ENCODE results near the gene SCAP.

Gene SCAP

GRCh38 chr3:47399016-47399415 lies 76.7 kb downstream of the SCAP start:
- no peaks in the 10 kb centered on the region for H3K27me3 ChIP-seq (ENCODE audit: control insufficient read depth in 1 of 2, insufficient read depth in 2 of 2, low read length in 2 of 2)
- H3K36me3 ChIP-seq (ENCODE audit: control insufficient read depth in 2 of 2, insufficient read depth in 2 of 2, low read length in 2 of 2), result peaks cover 0 to 9% of the 10 kb centered on the region in 2 donors
- H3K27ac ChIP-seq (ENCODE audit: low read length), result no peak overlapping the region
- no peak overlapping the region for H3K9ac ChIP-seq (ENCODE audit: low read length in 2 of 2)
- no peak overlapping the region for H3K4me3 ChIP-seq (ENCODE audit: low read length in 2 of 2)
- peaks cover 20% of the 10 kb centered on the region for H3K4me1 ChIP-seq (ENCODE audit: control insufficient read depth, insufficient read depth, low read length)
- no peaks in the 10 kb centered on the region for H3K9me3 ChIP-seq (ENCODE audit: control insufficient read depth in 2 of 2, low read length in 2 of 2)

- no peaks in the 10 kb centered on the region for H3K9me3 ChIP-seq (ENCODE audit: control insufficient read depth in 2 of 2, low read length in 2 of 2)
- H3K27ac ChIP-seq (ENCODE audit: low read length), result peak overlapping the region; percentile 31
- peak overlapping the region in 1 of 2 donors; percentile 21 for H3K9ac ChIP-seq (ENCODE audit: low read length in 2 of 2)
- H3K4me1 ChIP-seq (ENCODE audit: control insufficient read depth, insufficient read depth, low read length), result peaks cover 24% of the 10 kb centered on the region
- H3K4me3 ChIP-seq (ENCODE audit: low read length in 2 of 2), result no peak overlapping the region
- H3K36me3 ChIP-seq (ENCODE audit: control insufficient read depth in 2 of 2, insufficient read depth in 2 of 2, low read length in 2 of 2), result peaks cover 0 to 9% of the 10 kb centered on the region in 2 donors
- H3K27me3 ChIP-seq (ENCODE audit: control insufficient read depth in 1 of 2, insufficient read depth in 2 of 2, low read length in 2 of 2), result no peaks in the 10 kb centered on the region
These were observed 77.5 kb downstream of the SCAP start for GRCh38 chr3:47398228-47398627.

- H3K4me1 ChIP-seq (ENCODE audit: control insufficient read depth, insufficient read depth, low read length), result peaks cover 24% of the 10 kb centered on the region
- H3K9ac ChIP-seq (ENCODE audit: low read length in 2 of 2), result no peak overlapping the region
- H3K27me3 ChIP-seq (ENCODE audit: control insufficient read depth in 1 of 2, insufficient read depth in 2 of 2, low read length in 2 of 2), result no peaks in the 10 kb centered on the region
- no peak overlapping the region for H3K4me3 ChIP-seq (ENCODE audit: low read length in 2 of 2)
- no peak overlapping the region for H3K27ac ChIP-seq (ENCODE audit: low read length)
- peaks cover 0 to 8% of the 10 kb centered on the region in 2 donors for H3K36me3 ChIP-seq (ENCODE audit: control insufficient read depth in 2 of 2, insufficient read depth in 2 of 2, low read length in 2 of 2)
- no peaks in the 10 kb centered on the region for H3K9me3 ChIP-seq (ENCODE audit: control insufficient read depth in 2 of 2, low read length in 2 of 2)
These were observed 80.9 kb downstream of the SCAP start for GRCh38 chr3:47394881-47395280.

DNA sequence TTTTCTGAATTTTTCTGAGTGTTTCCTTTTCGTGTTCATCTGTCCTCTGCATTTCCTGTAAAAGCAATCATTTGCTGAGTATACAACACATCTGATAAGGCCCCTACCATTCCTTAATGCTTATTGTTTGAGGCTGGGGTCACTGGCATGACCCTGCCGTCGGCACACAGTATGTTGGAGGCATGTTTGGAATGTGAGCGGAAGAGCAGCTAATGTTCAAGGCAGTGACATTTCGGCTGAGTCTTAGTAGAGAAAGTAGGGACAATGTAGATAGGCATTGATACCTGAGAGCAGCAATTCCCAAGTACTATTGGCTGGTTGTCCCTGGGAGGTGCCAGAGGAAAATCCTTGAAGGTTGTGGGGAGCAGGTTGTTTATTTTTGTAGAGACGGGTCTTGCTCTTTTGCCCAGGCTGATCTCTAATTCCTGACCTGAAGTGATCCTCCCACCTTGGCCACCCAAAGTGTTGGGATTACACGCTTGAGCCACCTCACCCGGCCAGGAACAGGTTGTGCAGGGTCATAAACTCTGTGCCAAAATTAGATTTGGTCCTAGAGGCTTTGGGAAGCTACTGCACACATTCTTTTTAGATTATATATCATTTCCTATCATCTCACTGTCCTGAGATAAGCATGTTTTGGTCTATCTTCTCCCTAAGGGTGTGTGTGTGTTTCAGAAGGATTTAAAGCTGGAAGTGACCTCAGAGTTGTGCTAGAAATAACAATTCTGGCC lies 81.4 kb downstream of the SCAP start:
- H3K27ac ChIP-seq (ENCODE audit: low read length), result no peak overlapping the region
- no peak overlapping the region for H3K4me3 ChIP-seq (ENCODE audit: low read length in 2 of 2)
- H3K4me1 ChIP-seq (ENCODE audit: control insufficient read depth, insufficient read depth, low read length), result peaks cover 24% of the 10 kb centered on the region
- peaks cover 0 to 5% of the 10 kb centered on the region in 2 donors for H3K36me3 ChIP-seq (ENCODE audit: control insufficient read depth in 2 of 2, insufficient read depth in 2 of 2, low read length in 2 of 2)
- H3K27me3 ChIP-seq (ENCODE audit: control insufficient read depth in 1 of 2, insufficient read depth in 2 of 2, low read length in 2 of 2), result no peaks in the 10 kb centered on the region
- no peak overlapping the region for H3K9ac ChIP-seq (ENCODE audit: low read length in 2 of 2)
- H3K9me3 ChIP-seq (ENCODE audit: control insufficient read depth in 2 of 2, low read length in 2 of 2), result no peaks in the 10 kb centered on the region

DNA sequence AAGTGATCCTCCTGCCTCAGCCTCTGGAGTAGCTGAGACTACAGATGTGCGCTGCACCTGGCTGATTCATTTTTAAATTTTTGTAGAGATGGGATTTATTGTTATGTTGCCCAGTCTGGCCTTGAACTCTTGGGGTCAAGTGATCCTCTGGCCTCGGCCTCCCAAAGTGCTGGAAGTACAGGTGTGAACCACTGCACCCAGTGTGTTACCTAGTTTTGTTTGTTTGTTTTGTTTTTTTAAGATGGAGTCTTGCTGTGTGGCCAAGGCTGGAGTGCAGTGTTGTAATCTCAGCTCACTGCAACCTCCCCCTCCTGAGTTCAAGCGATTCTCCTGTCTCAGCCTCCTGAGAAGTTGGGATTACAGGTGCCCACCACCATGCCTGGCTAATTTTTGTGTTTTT lies 82.8 kb downstream of the SCAP start:
- peaks cover 15% of the 10 kb centered on the region for H3K4me1 ChIP-seq (ENCODE audit: control insufficient read depth, insufficient read depth, low read length)
- no peaks in the 10 kb centered on the region for H3K27me3 ChIP-seq (ENCODE audit: control insufficient read depth in 1 of 2, insufficient read depth in 2 of 2, low read length in 2 of 2)

GRCh38 chr3:47385796-47386195 lies 89.9 kb downstream of the SCAP start:
- Histone ChIP-seq H3K9me3 (ENCODE audit: control insufficient read depth in 2 of 2, low read length in 2 of 2) (no peaks in the 10 kb centered on the region), H3K4me3 (ENCODE audit: low read length in 2 of 2) (no peak overlapping the region), H3K4me1 (ENCODE audit: control insufficient read depth, insufficient read depth, low read length) (peaks cover 18% of the 10 kb centered on the region), H3K27me3 (ENCODE audit: control insufficient read depth in 1 of 2, insufficient read depth in 2 of 2, low read length in 2 of 2) (no peaks in the 10 kb centered on the region), H3K36me3 (ENCODE audit: control insufficient read depth in 2 of 2, insufficient read depth in 2 of 2, low read length in 2 of 2) (peaks cover 3 to 4% of the 10 kb centered on the region in 2 donors), H3K9ac (ENCODE audit: low read length in 2 of 2) (no peak overlapping the region), H3K27ac (ENCODE audit: low read length) (no peak overlapping the region)

More for the DNA sequence above, 82.8 kb downstream of the SCAP start:
- Histone ChIP-seq H3K9ac (ENCODE audit: low read length in 2 of 2) (no peak overlapping the region), H3K27ac (ENCODE audit: low read length) (no peak overlapping the region), H3K4me3 (ENCODE audit: low read length in 2 of 2) (no peak overlapping the region), H3K9me3 (ENCODE audit: control insufficient read depth in 2 of 2, low read length in 2 of 2) (no peaks in the 10 kb centered on the region), H3K36me3 (ENCODE audit: control insufficient read depth in 2 of 2, insufficient read depth in 2 of 2, low read length in 2 of 2) (peaks cover 4 to 5% of the 10 kb centered on the region in 2 donors)

DNA sequence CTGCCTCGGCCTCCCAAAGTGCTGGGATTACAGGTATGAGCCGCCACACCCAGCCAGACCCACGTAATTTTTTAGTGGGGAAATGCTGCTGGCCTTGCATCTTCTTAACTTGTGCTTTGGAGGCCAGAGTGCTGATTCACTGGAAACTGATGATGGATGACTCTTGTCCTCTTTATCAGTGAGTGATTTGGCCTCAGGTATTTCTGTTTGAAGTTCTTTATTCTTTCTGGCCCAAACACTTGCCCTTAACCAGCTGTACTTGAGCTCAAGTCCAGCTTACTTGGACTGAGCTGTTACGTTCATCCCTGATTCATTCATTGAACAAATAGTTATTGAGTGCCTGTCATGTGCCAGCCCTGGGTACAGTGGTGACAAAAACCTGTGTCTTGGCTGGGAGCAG lies 90.7 kb downstream of the SCAP start:
- Histone ChIP-seq H3K4me1 (ENCODE audit: control insufficient read depth, insufficient read depth, low read length) (peaks cover 22% of the 10 kb centered on the region), H3K27ac (ENCODE audit: low read length) (no peak overlapping the region)

GRCh38 chr3:47384425-47384824 lies 91.3 kb downstream of the SCAP start:
- Histone ChIP-seq H3K27ac (ENCODE audit: low read length) (no peak overlapping the region), H3K36me3 (ENCODE audit: control insufficient read depth in 2 of 2, insufficient read depth in 2 of 2, low read length in 2 of 2) (peaks cover 3 to 4% of the 10 kb centered on the region in 2 donors), H3K4me1 (ENCODE audit: control insufficient read depth, insufficient read depth, low read length) (peaks cover 28% of the 10 kb centered on the region), H3K4me3 (ENCODE audit: low read length in 2 of 2) (no peak overlapping the region), H3K27me3 (ENCODE audit: control insufficient read depth in 1 of 2, insufficient read depth in 2 of 2, low read length in 2 of 2) (no peaks in the 10 kb centered on the region), H3K9me3 (ENCODE audit: control insufficient read depth in 2 of 2, low read length in 2 of 2) (no peaks in the 10 kb centered on the region), H3K9ac (ENCODE audit: low read length in 2 of 2) (no peak overlapping the region)

More for the DNA sequence above, 90.7 kb downstream of the SCAP start:
- no peak overlapping the region for H3K4me3 ChIP-seq (ENCODE audit: low read length in 2 of 2)
- H3K27me3 ChIP-seq (ENCODE audit: control insufficient read depth in 1 of 2, insufficient read depth in 2 of 2, low read length in 2 of 2), result no peaks in the 10 kb centered on the region
- H3K36me3 ChIP-seq (ENCODE audit: control insufficient read depth in 2 of 2, insufficient read depth in 2 of 2, low read length in 2 of 2), result peaks cover 3 to 4% of the 10 kb centered on the region in 2 donors
- no peaks in the 10 kb centered on the region for H3K9me3 ChIP-seq (ENCODE audit: control insufficient read depth in 2 of 2, low read length in 2 of 2)
- no peak overlapping the region for H3K9ac ChIP-seq (ENCODE audit: low read length in 2 of 2)

GRCh38 chr3:47381317-47382157 lies 94.2 kb downstream of the SCAP start:
- Histone ChIP-seq H3K27ac (ENCODE audit: low read length) (peak overlapping the region; percentile 92), H3K27me3 (ENCODE audit: control insufficient read depth in 1 of 2, insufficient read depth in 2 of 2, low read length in 2 of 2) (no peaks in the 10 kb centered on the region), H3K9ac (ENCODE audit: low read length in 2 of 2) (peak overlapping the region; percentile 94 to 99), H3K4me1 (ENCODE audit: control insufficient read depth, insufficient read depth, low read length) (peaks cover 30% of the 10 kb centered on the region), H3K4me3 (ENCODE audit: low read length in 2 of 2) (peak overlapping the region; percentile 76 to 95), H3K36me3 (ENCODE audit: control insufficient read depth in 2 of 2, insufficient read depth in 2 of 2, low read length in 2 of 2) (peaks cover 0 to 3% of the 10 kb centered on the region in 2 donors), H3K9me3 (ENCODE audit: control insufficient read depth in 2 of 2, low read length in 2 of 2) (no peaks in the 10 kb centered on the region)

GRCh38 chr3:47380601-47381316 lies 95.0 kb downstream of the SCAP start, which contains the start of gene PTPN23:
Gene PTPN23, plus strand, starts transcription at chr3:47381021. Its CDS starts 76 bp downstream, at chr3:47381097.
- Histone ChIP-seq H3K9me3 (ENCODE audit: control insufficient read depth in 2 of 2, low read length in 2 of 2) (no peaks in the 10 kb centered on the region), H3K4me1 (ENCODE audit: control insufficient read depth, insufficient read depth, low read length) (peaks cover 28% of the 10 kb centered on the region), H3K27ac (ENCODE audit: low read length) (peak within 1 kb of the TSS; percentile 92), H3K4me3 (ENCODE audit: low read length in 2 of 2) (peak within 1 kb of the TSS; percentile 76 to 95), H3K27me3 (ENCODE audit: control insufficient read depth in 1 of 2, insufficient read depth in 2 of 2, low read length in 2 of 2) (no peaks in the 10 kb centered on the region), H3K36me3 (ENCODE audit: control insufficient read depth in 2 of 2, insufficient read depth in 2 of 2, low read length in 2 of 2) (peaks cover 0 to 3% of the 10 kb centered on the region in 2 donors), H3K9ac (ENCODE audit: low read length in 2 of 2) (peak within 1 kb of the TSS; percentile 98 to 99)
